GM21717 (cell line): ENCODE measurements around the gene SMIM44.
"Not testable (repeated sequence)": the region's sequence is repeated elsewhere in the genome, so short reads cannot be mapped to it uniquely, and the experiment has no call there.

Experiments
- ATAC-seq: cut with Tn5 transposase; IDR thresholded peaks from one replicate; pipeline ENCODE4 v1.9.1; 2021; ENCODE audit warnings: mild to moderate bottlenecking, moderate library complexity; ENCODE audit not compliant: unreplicated experiment

SMIM44 gene

GRCh38 chr19:3483226-3483628 is at the start of gene SMIM44:
Gene SMIM44, minus strand, starts transcription at chr19:3483441. Its CDS starts 38 bp downstream, at chr19:3483403.
- no peak for ATAC-seq

GRCh38 chr19:3533033-3533432 is 49.8 kb upstream of the SMIM44 start:
- no peak for ATAC-seq

GRCh38 chr19:3532154-3532786 is 49.0 kb upstream of the SMIM44 start:
- ATAC-seq, result no peak

GRCh38 chr19:3531716-3532115 is 48.5 kb upstream of the SMIM44 start:
- ATAC-seq, result no peak

GRCh38 chr19:3530389-3530788 is 47.1 kb upstream of the SMIM44 start:
- no peak for ATAC-seq

GRCh38 chr19:3529299-3529698 is 46.1 kb upstream of the SMIM44 start:
- not testable (repeated sequence) for ATAC-seq

- no peak for ATAC-seq
Observed at GRCh38 chr19:3528539-3529211, 45.4 kb upstream of the SMIM44 start.

- no peak for ATAC-seq
Observed at GRCh38 chr19:3528080-3528479, 44.8 kb upstream of the SMIM44 start.

- no peak for ATAC-seq
Observed at GRCh38 chr19:3527238-3527910, 44.1 kb upstream of the SMIM44 start.

GRCh38 chr19:3526507-3527237 is 43.4 kb upstream of the SMIM44 start:
- ATAC-seq, result no peak

- ATAC-seq, result no peak
Observed at GRCh38 chr19:3524904-3525451, 41.7 kb upstream of the SMIM44 start.

- no peak for ATAC-seq
Observed at GRCh38 chr19:3524078-3524842, 41.0 kb upstream of the SMIM44 start.

GRCh38 chr19:3523361-3524077 is 40.3 kb upstream of the SMIM44 start:
- no peak for ATAC-seq

GRCh38 chr19:3522421-3523360 is 39.5 kb upstream of the SMIM44 start:
- ATAC-seq, result no peak

- no peak for ATAC-seq
Observed at GRCh38 chr19:3521104-3521445, 37.8 kb upstream of the SMIM44 start.

GRCh38 chr19:3520166-3521103 is 37.2 kb upstream of the SMIM44 start:
- ATAC-seq, result no peak

- ATAC-seq, result no peak
Observed at GRCh38 chr19:3519126-3519525, 35.9 kb upstream of the SMIM44 start.

GRCh38 chr19:3518659-3519058 is 35.4 kb upstream of the SMIM44 start:
- ATAC-seq, result no peak
